Trophoblast cell (in vitro differentiated cells and primary cell): Measurements from ENCODE around the gene GUCA2A.
"Not testable (repeated sequence)": the region's sequence is repeated elsewhere in the genome, so short reads cannot be mapped to it uniquely, and the experiment has no call there.

ENCODE experiments used
- DNase-seq, 2 donors: peaks; one replicate each; pipeline ENCODE4 v3.0.0-alpha.2; 2016
- H2AFZ ChIP-seq: 2 replicates; pipeline ENCODE4 v1.6.1; 2013; ENCODE audit warnings: low read length, moderate library complexity, mild to moderate bottlenecking; ENCODE audit not compliant: insufficient read depth, poor library complexity
- H2AK5ac ChIP-seq: 2 replicates; pipeline ENCODE4 v1.6.1; 2013; ENCODE audit warnings: mild to moderate bottlenecking, low read length
- H2BK120ac ChIP-seq: 2 replicates; pipeline ENCODE4 v1.6.1; 2013; ENCODE audit warnings: low read length, mild to moderate bottlenecking, moderate library complexity; ENCODE audit not compliant: insufficient read depth, poor library complexity
- H2BK12ac ChIP-seq: 2 replicates; pipeline ENCODE4 v1.6.1; 2013; ENCODE audit warnings: mild to moderate bottlenecking, low read length, moderate library complexity
- H2BK5ac ChIP-seq: 2 replicates; pipeline ENCODE4 v1.6.1; 2013; ENCODE audit warnings: low read length, low read depth, moderate library complexity, mild to moderate bottlenecking; ENCODE audit not compliant: poor library complexity
- H3K14ac ChIP-seq: 2 replicates; pipeline ENCODE4 v1.6.1; 2013; ENCODE audit warnings: mild to moderate bottlenecking, low read length
- H3K18ac ChIP-seq: 2 replicates; pipeline ENCODE4 v1.6.1; 2013; ENCODE audit warnings: mild to moderate bottlenecking, low read length
- H3K23ac ChIP-seq: 2 replicates; pipeline ENCODE4 v1.6.1; 2013; ENCODE audit warnings: low read length
- H3K27ac ChIP-seq: 2 replicates; pipeline ENCODE4 v1.5.1; 2013; ENCODE audit warnings: low read depth, mild to moderate bottlenecking, inconsistent platforms, low read length, moderate library complexity
- H3K27me3 ChIP-seq: 2 replicates; pipeline ENCODE4 v1.6.1; 2013; ENCODE audit warnings: inconsistent platforms, mild to moderate bottlenecking, low read length, moderate library complexity; ENCODE audit not compliant: insufficient read depth
- H3K36me3 ChIP-seq, 2 experiments: 1 replicate in 1 of 2; 2 replicates in 1 of 2; pipeline ENCODE4 v1.6.1; 2013; ENCODE audit warnings: low read length in 2 of 2, mild to moderate bottlenecking in 2 of 2, moderate library complexity in 1 of 2; ENCODE audit not compliant: insufficient read depth in 2 of 2, control insufficient read depth in 1 of 2
- H3K4ac ChIP-seq: 2 replicates; pipeline ENCODE4 v1.6.1; 2013; ENCODE audit warnings: low read depth, mild to moderate bottlenecking, low read length, moderate library complexity
- H3K4me1 ChIP-seq, 2 experiments: 1 replicate in 1 of 2; 2 replicates in 1 of 2; pipeline ENCODE4 v1.6.1; 2013; ENCODE audit warnings: low read length in 2 of 2, mild to moderate bottlenecking in 2 of 2, moderate library complexity in 1 of 2; ENCODE audit not compliant: insufficient read depth in 2 of 2, control insufficient read depth in 1 of 2
- H3K4me2 ChIP-seq: 2 replicates; pipeline ENCODE4 v1.6.1; 2013; ENCODE audit warnings: inconsistent platforms, mild to moderate bottlenecking, low read length, moderate library complexity
- H3K4me3 ChIP-seq: 2 replicates; pipeline ENCODE4 v1.5.1; 2013; ENCODE audit warnings: mild to moderate bottlenecking, low read depth, low read length, inconsistent platforms
- H3K79me1 ChIP-seq: one replicate; pipeline ENCODE4 v1.6.1; 2013; ENCODE audit warnings: low read length
- H3K79me2 ChIP-seq: 2 replicates; pipeline ENCODE4 v1.6.1; 2013; ENCODE audit warnings: low read length, mild to moderate bottlenecking; ENCODE audit not compliant: control insufficient read depth, insufficient read depth, poor library complexity
- H3K9ac ChIP-seq: 2 replicates; pipeline ENCODE4 v1.6.1; 2013; ENCODE audit warnings: mild to moderate bottlenecking, low read length
- H3K9me3 ChIP-seq: 2 replicates; pipeline ENCODE4 v1.6.1; 2013; ENCODE audit warnings: low read depth, mild to moderate bottlenecking, control low read depth, inconsistent platforms, low read length; ENCODE audit not compliant: insufficient read depth
- H4K12ac ChIP-seq: 2 replicates; pipeline ENCODE4 v1.6.1; 2013; ENCODE audit warnings: low read depth, mild to moderate bottlenecking, low read length, moderate library complexity
- H4K8ac ChIP-seq: 2 replicates; pipeline ENCODE4 v1.6.1; 2013; ENCODE audit warnings: low read depth, mild to moderate bottlenecking, low read length, moderate library complexity
- H4K91ac ChIP-seq: one replicate; pipeline ENCODE4 v1.6.1; 2013; ENCODE audit warnings: low read depth, mild to moderate bottlenecking, low read length, moderate library complexity
- WGBS: extraction: QIAGEN DNeasy Blood & Tissue Kit; methylation state at CpG from one replicate; pipeline ENCODE4 v1.1.7; 2013; ENCODE audit warnings: missing lambda C conversion rate; ENCODE audit not compliant: insufficient read length, insufficient coverage; ENCODE audit errors: extremely low coverage; 5-methylcytosine and 5-hydroxymethylcytosine counted together

Gene GUCA2A

DNA sequence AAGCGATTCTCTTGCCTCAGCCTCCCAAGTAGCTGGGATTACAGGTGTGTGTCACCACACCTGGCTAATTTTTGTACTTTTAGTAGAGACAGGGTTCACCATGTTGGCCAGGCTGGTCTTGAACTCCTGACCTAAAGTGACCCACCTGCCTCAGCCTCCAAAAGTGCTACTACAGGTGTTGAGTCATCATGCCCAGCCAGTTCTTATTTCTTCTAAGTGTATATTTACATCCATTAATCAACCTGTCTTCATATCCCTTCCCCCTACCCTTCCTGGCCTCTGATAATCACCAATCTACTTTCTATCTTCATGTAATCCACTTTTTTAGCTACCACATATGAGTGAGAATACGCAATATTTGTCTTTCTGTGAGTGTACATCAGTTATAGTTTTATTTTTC is 42.4 kb upstream of the GUCA2A start:
- H3K79me1 ChIP-seq, H3K79me2 ChIP-seq, H2AFZ ChIP-seq, H4K91ac ChIP-seq, H3K23ac ChIP-seq, H4K8ac ChIP-seq, H2AK5ac ChIP-seq, H3K27ac ChIP-seq, H2BK5ac ChIP-seq, H3K4ac ChIP-seq, H2BK12ac ChIP-seq, H3K14ac ChIP-seq, H4K12ac ChIP-seq, H3K36me3 ChIP-seq, H3K4me2 ChIP-seq, H3K27me3 ChIP-seq, H3K9me3 ChIP-seq, H3K18ac ChIP-seq, H3K4me3 ChIP-seq, H3K9ac ChIP-seq: not testable (repeated sequence)
- Histone ChIP-seq H2BK120ac (peak overlapping the region; percentile 6), H3K4me1 (peaks cover 24 to 25% of the 10 kb centered on the region in 2 experiments)
- no CpG with 5 or more reads among the region's 2 CpGs for WGBS
- DNase-seq, result peak; percentile 37 to 54

DNA sequence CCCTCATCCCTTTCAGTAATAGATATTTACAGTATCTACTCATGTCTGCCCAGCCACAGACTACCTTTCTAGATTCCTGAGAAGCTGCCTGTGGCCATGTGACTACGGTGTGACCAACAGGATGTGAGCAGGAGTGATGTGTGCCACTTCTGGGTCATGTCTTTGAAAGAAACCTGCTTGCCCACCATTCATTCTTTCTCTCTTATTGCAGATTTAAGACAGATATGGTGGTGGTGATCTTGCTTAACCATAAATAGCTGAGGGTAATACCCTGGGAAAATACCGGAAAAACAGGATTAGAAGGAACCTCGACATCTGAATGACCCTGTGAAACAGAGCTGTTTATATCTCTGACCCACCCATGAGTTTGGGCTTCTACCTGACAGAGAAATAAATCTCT is 41.6 kb upstream of the GUCA2A start:
- Histone ChIP-seq H2BK5ac (no peak overlapping the region), H3K4ac (no peak overlapping the region), H3K79me2 (no peaks in the 10 kb centered on the region), H4K12ac (no peak overlapping the region), H2AFZ (no peak overlapping the region), H3K23ac (no peak overlapping the region), H2BK12ac (no peak overlapping the region), H3K27ac (no peak overlapping the region), H3K9ac (no peak overlapping the region), H4K91ac (no peak overlapping the region), H3K14ac (no peak overlapping the region), H3K18ac (no peak overlapping the region), H3K27me3 (no peaks in the 10 kb centered on the region), H3K4me3 (no peak overlapping the region), H3K36me3 (no peaks in the 10 kb centered on the region), H3K4me2 (no peak overlapping the region), H4K8ac (no peak overlapping the region), H2BK120ac (no peak overlapping the region), H3K79me1 (peaks cover 4% of the 10 kb centered on the region), H3K9me3 (no peaks in the 10 kb centered on the region), H3K4me1 (peaks cover 21% of the 10 kb centered on the region in 2 experiments), H2AK5ac (no peak overlapping the region)
- WGBS, result no CpG with 5 or more reads among the region's 3 CpGs
- DNase-seq, result peak; percentile 85 to 98

DNA sequence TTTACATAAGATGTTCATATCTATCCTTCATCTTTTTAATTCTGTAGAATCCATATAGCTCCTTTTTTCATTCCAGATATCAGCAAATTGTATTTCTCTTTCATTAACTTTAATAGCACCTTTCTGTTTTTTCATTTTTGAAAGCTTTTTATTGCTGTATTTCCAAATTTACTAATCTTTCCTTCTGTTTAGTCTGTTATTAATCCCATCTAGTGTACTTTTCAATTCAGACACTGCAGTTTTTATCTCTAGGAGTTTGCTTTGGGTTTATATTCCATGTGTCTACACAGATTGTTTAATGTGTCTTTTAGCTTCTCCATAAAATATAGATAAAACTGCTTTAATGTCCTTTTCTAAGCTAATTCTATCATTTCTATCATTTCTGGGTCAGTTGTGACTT is 37.4 kb upstream of the GUCA2A start:
- H3K27me3 ChIP-seq, result no peaks in the 10 kb centered on the region
- H3K27ac ChIP-seq, result no peak overlapping the region
- no peak overlapping the region for H3K4me3 ChIP-seq
- H3K9me3 ChIP-seq, result no peaks in the 10 kb centered on the region
- H4K91ac ChIP-seq, result no peak overlapping the region
- H3K36me3 ChIP-seq, result peaks cover 0 to 2% of the 10 kb centered on the region in 2 experiments
- no peak overlapping the region for H3K4ac ChIP-seq
- no peak overlapping the region for H2AFZ ChIP-seq
- H3K4me2 ChIP-seq, result no peak overlapping the region
- no peak overlapping the region for H2BK5ac ChIP-seq
- peaks cover 2% of the 10 kb centered on the region for H3K79me1 ChIP-seq
- no peak overlapping the region for H3K23ac ChIP-seq
- H3K14ac ChIP-seq, result no peak overlapping the region
- H4K8ac ChIP-seq, result no peak overlapping the region
- peaks cover 3 to 4% of the 10 kb centered on the region in 2 experiments for H3K4me1 ChIP-seq
- H2BK12ac ChIP-seq, result no peak overlapping the region
- H2AK5ac ChIP-seq, result no peak overlapping the region
- H2BK120ac ChIP-seq, result no peak overlapping the region
- no peak overlapping the region for H3K9ac ChIP-seq
- no peaks in the 10 kb centered on the region for H3K79me2 ChIP-seq
- no peak overlapping the region for H4K12ac ChIP-seq
- H3K18ac ChIP-seq, result no peak overlapping the region
- DNase-seq, result no peak

DNA sequence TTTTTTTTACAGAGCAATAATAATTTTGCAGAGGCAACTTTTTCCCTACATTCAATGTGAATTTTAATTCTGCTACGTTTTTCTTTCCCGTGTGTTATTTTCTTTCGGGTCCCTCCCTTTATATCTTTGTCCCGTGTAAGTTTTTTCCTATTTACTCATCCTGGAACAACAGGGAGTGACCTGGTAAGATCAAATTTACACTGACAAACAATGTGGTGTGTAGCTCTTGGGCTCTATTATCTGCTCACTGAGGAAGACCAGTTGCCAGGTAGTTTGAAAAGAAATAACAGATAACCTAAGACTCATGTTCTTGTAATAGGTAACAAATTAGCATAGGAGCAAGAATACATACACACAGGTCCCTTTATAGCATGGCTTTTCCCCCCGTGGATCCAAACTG is 33.7 kb upstream of the GUCA2A start:
- H3K4me3 ChIP-seq, result no peak overlapping the region
- peaks cover 0 to 3% of the 10 kb centered on the region in 2 experiments for H3K36me3 ChIP-seq
- H3K27ac ChIP-seq, result no peak overlapping the region
- no peak overlapping the region for H3K9ac ChIP-seq
- H3K79me2 ChIP-seq, result no peaks in the 10 kb centered on the region
- peaks cover 0 to 1% of the 10 kb centered on the region in 2 experiments for H3K4me1 ChIP-seq
- no peak overlapping the region for H2BK120ac ChIP-seq
- H2BK12ac ChIP-seq, result no peak overlapping the region
- H3K27me3 ChIP-seq, result no peaks in the 10 kb centered on the region
- no peak overlapping the region for H3K14ac ChIP-seq
- H2AFZ ChIP-seq, result no peak overlapping the region
- no peak for DNase-seq
- no peak overlapping the region for H4K91ac ChIP-seq
- H4K8ac ChIP-seq, result no peak overlapping the region
- H4K12ac ChIP-seq, result no peak overlapping the region
- no peaks in the 10 kb centered on the region for H3K9me3 ChIP-seq
- H2AK5ac ChIP-seq, result no peak overlapping the region
- no peak overlapping the region for H3K18ac ChIP-seq
- H3K79me1 ChIP-seq, result peaks cover 2% of the 10 kb centered on the region
- H3K4ac ChIP-seq, result no peak overlapping the region
- H3K4me2 ChIP-seq, result no peak overlapping the region
- no peak overlapping the region for H3K23ac ChIP-seq
- no CpG with 5 or more reads among the region's 5 CpGs for WGBS
- H2BK5ac ChIP-seq, result no peak overlapping the region
